ENCODE measurements around the gene ZNF14. TPM values are rescaled to one million over a fixed set of nuclear protein-coding genes. Genes with fewer than 3 reads are reported as not detected.

Gene ZNF14
- total and polyA plus RNA-seq, 10 of the 15 experiments (the other 5 are each of a cell fraction or from before 2014, with no cell fraction given) = 2.5 to 7.2 (median 4.6) TPM

DNA sequence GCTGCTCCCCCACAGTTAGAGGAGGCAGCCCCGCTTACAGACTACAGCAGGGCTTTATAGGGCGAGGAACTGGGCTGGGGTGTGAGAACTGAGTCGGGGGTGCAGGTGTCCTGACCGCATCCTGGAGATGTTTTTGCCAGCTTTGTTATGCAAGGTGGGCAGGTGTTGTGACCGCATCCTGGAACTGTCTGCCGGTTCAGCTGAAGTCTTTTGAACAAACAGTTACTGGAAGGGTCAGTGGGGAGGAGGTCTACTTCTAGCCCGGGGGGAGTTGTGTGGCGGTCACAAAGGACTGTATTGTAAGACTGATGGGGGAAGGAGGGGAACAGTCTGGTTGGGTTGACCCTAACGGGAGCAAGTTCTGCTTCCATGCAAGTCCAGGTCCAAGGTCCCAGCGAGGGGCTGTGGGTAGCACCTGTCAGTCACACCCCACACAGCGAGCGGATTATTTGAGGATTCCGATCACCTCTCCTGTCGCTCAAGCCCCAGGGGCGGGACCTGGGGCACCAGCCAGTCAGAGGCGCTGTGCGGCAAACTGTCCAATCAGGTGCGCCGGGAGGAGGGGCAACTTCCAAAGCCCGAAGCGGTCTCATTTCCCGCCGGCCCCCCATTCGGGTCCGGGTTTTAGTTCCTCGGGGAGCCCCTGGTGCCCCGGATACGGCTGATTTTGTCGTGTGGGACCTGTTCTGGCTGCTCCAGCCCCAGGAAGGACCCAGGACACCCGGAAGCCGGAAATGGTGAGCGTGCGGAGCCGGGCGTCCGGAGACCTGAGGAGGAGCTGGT, 64.5 kb downstream of the ZNF14 start, which contains the start of gene ZNF101 (continued):
- TF ChIP-seq, protein P1, sequence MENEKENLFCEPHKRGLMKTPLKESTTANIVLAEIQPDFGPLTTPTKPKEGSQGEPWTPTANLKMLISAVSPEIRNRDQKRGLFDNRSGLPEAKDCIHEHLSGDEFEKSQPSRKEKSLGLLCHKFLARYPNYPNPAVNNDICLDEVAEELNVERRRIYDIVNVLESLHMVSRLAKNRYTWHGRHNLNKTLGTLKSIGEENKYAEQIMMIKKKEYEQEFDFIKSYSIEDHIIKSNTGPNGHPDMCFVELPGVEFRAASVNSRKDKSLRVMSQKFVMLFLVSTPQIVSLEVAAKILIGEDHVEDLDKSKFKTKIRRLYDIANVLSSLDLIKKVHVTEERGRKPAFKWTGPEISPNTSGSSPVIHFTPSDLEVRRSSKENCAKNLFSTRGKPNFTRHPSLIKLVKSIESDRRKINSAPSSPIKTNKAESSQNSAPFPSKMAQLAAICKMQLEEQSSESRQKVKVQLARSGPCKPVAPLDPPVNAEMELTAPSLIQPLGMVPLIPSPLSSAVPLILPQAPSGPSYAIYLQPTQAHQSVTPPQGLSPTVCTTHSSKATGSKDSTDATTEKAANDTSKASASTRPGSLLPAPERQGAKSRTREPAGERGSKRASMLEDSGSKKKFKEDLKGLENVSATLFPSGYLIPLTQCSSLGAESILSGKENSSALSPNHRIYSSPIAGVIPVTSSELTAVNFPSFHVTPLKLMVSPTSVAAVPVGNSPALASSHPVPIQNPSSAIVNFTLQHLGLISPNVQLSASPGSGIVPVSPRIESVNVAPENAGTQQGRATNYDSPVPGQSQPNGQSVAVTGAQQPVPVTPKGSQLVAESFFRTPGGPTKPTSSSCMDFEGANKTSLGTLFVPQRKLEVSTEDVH (IDR thresholded peaks at IDR 0.05; ENCODE audit: low read depth, partially characterized antibody) = peak; percentile 60
- TF ChIP-seq, protein P2, sequence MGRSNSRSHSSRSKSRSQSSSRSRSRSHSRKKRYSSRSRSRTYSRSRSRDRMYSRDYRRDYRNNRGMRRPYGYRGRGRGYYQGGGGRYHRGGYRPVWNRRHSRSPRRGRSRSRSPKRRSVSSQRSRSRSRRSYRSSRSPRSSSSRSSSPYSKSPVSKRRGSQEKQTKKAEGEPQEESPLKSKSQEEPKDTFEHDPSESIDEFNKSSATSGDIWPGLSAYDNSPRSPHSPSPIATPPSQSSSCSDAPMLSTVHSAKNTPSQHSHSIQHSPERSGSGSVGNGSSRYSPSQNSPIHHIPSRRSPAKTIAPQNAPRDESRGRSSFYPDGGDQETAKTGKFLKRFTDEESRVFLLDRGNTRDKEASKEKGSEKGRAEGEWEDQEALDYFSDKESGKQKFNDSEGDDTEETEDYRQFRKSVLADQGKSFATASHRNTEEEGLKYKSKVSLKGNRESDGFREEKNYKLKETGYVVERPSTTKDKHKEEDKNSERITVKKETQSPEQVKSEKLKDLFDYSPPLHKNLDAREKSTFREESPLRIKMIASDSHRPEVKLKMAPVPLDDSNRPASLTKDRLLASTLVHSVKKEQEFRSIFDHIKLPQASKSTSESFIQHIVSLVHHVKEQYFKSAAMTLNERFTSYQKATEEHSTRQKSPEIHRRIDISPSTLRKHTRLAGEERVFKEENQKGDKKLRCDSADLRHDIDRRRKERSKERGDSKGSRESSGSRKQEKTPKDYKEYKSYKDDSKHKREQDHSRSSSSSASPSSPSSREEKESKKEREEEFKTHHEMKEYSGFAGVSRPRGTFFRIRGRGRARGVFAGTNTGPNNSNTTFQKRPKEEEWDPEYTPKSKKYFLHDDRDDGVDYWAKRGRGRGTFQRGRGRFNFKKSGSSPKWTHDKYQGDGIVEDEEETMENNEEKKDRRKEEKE (IDR thresholded peaks at IDR 0.05) = peak; percentile 78
- TF ChIP-seq IKZF2 (IDR thresholded peaks at IDR 0.05) (peak; percentile 81 to 82), ASH2L (IDR thresholded peaks at IDR 0.05; ENCODE audit: borderline replicate concordance, low read depth) (no peak), CHD1 (IDR thresholded peaks at IDR 0.05; ENCODE audit: low read depth, low read length) (peak; percentile 70; the same call in 1 of the 2 replicates), TCF12 (IDR thresholded peaks at IDR 0.05; ENCODE audit: low read depth, low read length) (peak; percentile 97), SIX5 (IDR thresholded peaks at IDR 0.05; ENCODE audit: low read depth, low read length, severe bottlenecking) (peak; percentile 26), JUND (IDR thresholded peaks at IDR 0.05; ENCODE audit: low read depth, low read length) (peak; percentile 73; the same call in 1 of the 2 replicates), HDGF (IDR thresholded peaks at IDR 0.05) (no peak), EGR1 (IDR thresholded peaks at IDR 0.05; ENCODE audit: borderline replicate concordance in 1 of 2, low read depth in 2 of 2, low read length in 2 of 2) (peak in 1 of 2 experiments; percentile 37; a peak in 1 of 3 replicates), JUNB (IDR thresholded peaks at IDR 0.05) (no peak), ZNF24 (IDR thresholded peaks at IDR 0.05) (no peak), STAT1 (conservative IDR thresholded peaks at IDR 0.05) (no peak), NFXL1 (IDR thresholded peaks at IDR 0.05; ENCODE audit: borderline replicate concordance) (no peak), RB1 (IDR thresholded peaks at IDR 0.05; ENCODE audit: borderline replicate concordance) (peak; percentile 79; the same call in 1 of the 2 replicates), YBX1 (IDR thresholded peaks at IDR 0.05) (no peak), CBFB (IDR thresholded peaks at IDR 0.05; ENCODE audit: low read depth) (peak; percentile 30; the same call in 1 of the 2 replicates), CBX3 (IDR thresholded peaks at IDR 0.05; ENCODE audit: borderline replicate concordance, low read depth) (no peak), EP300 (IDR thresholded peaks at IDR 0.05; ENCODE audit: borderline replicate concordance in 1 of 2, control insufficient read depth in 1 of 2, low read depth in 2 of 2, low read length in 2 of 2) (peak; percentile 67 to 69; a peak in 3 of 4 replicates), TCF3 (IDR thresholded peaks at IDR 0.05; ENCODE audit: borderline replicate concordance, insufficient read depth, low read depth, low read length) (peak; percentile 93), SP1 (IDR thresholded peaks at IDR 0.05; ENCODE audit: low read depth, low read length) (peak; percentile 95), RUNX3 (IDR thresholded peaks at IDR 0.05; ENCODE audit: low read length) (peak; percentile 94), YY1 (IDR thresholded peaks at IDR 0.05; ENCODE audit: low read depth, low read length) (peak; percentile 73)
- TF ChIP-seq, protein P3, sequence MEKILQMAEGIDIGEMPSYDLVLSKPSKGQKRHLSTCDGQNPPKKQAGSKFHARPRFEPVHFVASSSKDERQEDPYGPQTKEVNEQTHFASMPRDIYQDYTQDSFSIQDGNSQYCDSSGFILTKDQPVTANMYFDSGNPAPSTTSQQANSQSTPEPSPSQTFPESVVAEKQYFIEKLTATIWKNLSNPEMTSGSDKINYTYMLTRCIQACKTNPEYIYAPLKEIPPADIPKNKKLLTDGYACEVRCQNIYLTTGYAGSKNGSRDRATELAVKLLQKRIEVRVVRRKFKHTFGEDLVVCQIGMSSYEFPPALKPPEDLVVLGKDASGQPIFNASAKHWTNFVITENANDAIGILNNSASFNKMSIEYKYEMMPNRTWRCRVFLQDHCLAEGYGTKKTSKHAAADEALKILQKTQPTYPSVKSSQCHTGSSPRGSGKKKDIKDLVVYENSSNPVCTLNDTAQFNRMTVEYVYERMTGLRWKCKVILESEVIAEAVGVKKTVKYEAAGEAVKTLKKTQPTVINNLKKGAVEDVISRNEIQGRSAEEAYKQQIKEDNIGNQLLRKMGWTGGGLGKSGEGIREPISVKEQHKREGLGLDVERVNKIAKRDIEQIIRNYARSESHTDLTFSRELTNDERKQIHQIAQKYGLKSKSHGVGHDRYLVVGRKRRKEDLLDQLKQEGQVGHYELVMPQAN (conservative IDR thresholded peaks at IDR 0.05) = peak; percentile 58

Measured in GM12878 (cell line).